CD4-positive, alpha-beta T cell treated with Interleukin-6 for 4 hours (primary cell): ENCODE results near the gene TYW1B.
"Not testable (repeated sequence)": the region's sequence is repeated elsewhere in the genome, so short reads cannot be mapped to it uniquely, and the experiment has no call there.

Experiments used
- DNase-seq: peaks from one replicate; pipeline ENCODE4 v3.0.0-alpha.2; 2020; ENCODE audit warnings: mixed read lengths

Gene TYW1B

DNA sequence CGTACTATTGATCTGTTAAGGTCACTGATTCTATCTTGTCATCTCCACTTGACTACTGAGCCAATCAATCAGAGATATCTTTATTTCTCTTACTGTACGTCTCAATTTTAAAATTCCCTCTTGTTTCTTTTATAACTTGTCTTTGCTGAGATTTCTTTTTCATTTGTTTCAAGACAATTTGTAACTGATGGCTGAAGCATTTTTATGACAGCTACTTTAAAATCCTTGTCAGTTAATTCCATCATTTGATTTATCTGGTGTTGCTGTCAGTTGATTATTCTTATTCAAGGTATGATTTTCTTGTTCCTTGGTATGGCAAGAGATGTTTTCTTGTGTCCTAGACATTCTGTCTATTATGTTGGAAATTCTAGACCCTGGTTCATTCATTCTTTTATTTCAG lies 76.6 kb downstream of the TYW1B start:
- no peak for DNase-seq

DNA sequence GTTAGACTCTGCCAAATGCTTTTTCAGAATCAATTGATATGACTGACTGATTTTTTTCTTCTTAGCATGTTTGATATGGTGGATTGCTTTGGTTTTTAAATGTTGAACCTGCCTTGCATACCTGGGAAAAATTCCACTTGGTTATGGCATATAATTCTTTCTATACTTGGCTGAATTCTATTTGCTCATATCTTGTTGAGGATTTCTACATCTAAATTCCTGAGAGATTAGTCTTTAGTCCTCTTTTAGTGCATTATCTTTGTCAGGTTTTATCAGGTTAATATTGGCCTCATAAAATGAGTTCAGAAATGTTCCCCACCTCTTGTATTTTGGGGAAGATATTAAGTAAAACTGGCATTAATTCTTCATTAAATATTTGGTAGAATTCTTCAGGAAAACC lies 79.4 kb downstream of the TYW1B start:
- DNase-seq, result not testable (repeated sequence)

DNA sequence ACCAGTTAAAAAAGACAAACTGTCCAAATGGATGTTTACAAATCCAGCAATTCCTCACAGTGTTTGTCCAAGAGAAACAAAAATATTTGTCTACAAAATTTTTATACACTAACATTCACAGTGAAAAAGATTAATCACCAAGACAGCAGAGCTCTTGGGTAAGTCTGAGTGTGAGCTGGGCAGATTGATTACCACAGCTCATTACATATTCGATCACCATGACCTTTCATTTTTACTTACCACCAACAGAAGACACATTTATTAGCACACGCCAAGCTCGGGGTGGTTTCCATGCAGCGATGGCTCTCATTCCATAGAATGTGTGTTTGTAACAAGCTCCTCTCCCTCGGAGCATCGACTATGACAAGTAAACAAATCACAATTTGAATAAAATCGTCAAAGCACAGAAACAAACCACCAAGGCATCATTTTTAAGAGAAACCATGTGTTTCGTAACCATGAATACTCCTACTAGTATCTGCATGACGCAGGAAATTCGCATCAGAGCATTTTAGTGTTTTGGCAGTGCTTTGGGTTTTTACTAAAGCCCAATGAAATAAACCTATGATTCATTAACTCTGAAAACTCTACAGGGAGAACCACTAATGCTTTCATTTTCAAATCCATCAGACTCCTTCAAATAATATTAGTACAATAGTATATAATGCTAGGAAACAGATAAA lies 83.6 kb downstream of the TYW1B start:
- DNase-seq, result not testable (repeated sequence)

DNA sequence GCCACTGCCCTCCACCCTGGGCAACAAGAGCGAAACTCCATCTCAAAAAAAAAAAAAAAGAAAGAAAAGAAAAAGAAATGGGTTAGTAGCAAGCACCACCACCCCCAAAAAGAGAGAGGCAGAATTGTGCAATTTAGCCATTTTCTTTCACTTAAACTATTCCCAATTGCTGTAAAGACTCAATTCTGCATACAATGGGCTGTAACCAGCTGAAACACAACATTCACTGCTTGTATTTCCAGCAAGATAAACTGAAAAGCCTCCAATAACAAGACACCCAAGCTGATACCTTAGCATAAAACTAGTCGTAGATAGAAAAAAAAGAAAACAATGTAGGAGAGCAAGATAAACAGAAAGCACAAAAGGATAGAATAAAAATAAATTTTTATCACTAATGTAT lies 84.2 kb downstream of the TYW1B start:
- DNase-seq, result not testable (repeated sequence)

DNA sequence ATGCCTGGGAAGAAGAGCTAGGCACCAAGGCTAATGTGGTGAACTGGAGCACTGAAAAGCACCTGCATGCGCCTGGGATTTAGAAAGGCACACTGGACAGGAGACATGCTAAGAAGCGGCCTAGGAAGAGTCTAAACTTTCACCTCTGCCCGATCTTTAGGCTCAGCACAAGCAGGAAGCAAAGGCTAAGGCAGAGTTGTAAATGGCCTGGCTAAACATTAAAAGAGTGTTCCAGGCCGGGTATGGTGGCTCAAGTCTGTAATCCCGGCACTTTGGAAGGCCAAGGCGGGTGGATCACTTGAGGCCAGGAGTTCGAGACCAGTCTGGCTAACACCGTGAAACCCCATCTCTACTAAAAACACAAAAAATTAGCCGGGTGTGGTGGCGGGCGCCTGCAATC lies 88.3 kb downstream of the TYW1B start:
- not testable (repeated sequence) for DNase-seq

DNA sequence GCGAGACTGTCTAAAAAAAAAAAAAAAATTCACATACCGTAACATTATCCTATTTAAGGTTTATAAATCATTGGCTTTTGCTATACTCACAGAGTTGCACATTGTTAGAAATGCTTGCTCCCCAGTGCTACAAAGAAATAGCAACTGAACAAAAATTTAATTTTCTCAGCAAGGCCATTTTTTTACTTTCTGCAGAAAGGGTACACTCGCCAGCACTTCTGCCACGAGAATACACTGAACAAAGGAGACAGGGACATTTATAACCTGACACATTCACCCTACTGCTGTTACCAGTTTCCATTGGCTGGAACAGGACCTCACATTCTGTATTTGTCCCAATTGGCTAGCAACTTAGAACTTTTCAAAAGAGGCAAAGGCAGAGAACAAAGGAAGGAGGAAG lies 92.1 kb downstream of the TYW1B start:
- not testable (repeated sequence) for DNase-seq

DNA sequence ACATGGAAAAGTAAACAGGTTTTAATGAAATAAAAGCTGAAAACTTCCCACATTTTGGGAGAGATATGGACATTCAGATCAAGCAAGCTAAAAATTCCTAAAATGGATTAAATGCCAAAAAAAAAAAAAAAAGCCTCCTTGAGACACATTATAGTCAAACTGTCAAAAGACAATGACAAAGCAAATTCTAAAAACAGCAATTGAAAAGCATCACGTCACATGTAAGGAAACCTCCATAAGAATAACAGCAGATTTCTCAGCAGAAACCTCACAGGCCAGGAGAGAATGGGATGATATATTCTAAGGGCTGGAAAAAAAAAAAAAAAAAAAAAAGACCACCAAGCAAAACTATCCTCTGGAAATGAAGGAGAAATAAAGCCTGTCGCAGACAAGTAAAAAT lies 97.2 kb downstream of the TYW1B start:
- DNase-seq, result not testable (repeated sequence)

DNA sequence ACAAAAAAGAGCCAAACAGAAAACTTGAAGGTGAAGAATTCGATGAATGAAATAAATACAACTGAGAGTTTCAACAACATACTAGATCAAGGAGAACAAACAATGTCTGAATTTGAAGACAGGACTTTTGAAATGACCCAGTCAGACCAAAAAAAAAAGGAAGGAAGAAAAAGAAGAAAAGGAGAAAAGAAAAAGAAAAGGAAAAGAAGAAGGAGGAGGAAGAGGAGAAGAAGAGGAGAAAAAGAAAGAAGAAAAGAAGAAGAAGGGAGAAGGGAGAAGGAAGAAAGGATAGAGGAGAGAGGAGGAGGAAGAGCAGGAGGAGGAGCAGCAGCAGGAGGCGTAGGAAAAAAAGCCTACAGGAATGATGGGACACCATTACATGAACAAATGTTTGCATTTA lies 97.6 kb downstream of the TYW1B start:
- DNase-seq, result not testable (repeated sequence)

DNA sequence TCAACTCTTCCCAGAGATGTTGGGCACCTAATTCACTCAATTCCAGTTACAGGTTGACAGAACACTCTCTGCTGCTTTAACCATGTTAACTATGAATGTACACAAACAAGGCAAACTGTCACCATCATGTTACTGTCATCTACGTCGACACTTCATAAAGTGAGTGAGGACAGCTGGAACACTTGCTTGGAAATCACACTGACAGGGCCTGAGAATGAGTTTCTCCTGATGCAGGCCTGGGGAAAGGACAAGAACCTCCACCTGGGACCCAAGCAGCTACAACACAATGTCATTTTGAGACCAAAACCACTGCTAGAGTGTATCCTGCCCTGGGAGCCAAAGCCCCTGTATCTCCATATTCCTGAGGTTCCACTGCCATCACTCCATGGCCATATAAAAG lies 98.9 kb downstream of the TYW1B start:
- not testable (repeated sequence) for DNase-seq

DNA sequence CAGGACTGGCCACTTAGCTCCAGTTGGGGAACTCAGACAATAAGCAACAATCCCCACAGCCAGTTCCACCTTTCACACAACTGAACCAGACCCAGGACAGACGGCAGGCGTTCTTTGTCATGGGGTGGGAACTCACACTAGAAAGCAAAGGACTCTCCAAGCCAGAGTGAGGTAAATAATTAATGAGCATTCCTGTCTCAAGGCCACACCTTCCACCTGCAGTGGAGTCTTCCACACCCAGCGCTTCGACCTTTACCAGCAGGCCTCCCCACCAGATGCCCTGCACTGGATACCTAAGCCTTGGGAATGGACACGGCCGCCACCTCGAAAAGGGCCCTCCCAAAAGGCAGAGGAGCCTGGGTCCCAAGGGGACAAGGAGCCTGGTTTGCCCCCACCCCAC lies 105.3 kb downstream of the TYW1B start:
- DNase-seq, result not testable (repeated sequence)

DNA sequence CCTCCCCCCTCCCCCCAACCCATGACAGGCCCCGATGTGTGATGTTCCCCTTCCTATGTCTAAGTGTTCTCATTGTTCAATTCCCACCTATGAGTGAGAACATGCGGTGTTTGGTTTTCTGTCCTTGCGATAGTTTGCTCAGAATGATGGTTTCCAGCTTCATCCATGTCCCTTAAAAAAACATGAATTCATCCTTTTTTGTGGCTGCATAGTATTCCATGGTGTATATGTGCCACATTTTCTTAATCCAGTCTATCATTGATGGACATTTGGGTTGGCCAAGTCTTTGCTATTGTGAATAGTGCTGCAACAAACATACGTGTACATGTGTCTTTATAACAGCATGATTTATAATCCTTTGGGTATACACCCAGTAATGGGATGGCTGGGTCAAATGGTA lies 107.1 kb downstream of the TYW1B start:
- not testable (repeated sequence) for DNase-seq

DNA sequence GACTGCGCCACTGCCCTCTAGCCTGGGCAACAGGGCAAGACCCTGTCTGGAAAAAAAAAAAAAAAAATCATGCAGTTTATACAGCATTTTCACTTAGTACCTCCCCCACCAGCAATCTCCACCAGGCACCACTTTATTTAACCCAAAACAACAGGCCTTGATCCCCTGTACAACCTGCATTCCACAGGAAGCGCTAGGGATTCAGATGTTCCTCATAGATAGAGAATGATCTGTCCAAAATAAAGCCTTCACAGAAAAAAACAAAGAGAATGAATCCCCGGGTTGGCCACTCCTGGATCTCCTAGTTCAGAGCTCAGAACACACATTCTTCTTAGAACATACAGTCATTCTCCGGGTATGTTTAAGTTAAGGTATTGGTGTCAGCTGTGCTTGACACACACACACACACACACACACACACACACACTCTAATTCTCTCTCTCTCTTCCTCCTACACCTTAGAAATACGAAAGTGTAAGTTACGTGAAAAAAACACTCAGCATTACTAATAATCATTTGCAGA lies 110.7 kb downstream of the TYW1B start:
- not testable (repeated sequence) for DNase-seq

DNA sequence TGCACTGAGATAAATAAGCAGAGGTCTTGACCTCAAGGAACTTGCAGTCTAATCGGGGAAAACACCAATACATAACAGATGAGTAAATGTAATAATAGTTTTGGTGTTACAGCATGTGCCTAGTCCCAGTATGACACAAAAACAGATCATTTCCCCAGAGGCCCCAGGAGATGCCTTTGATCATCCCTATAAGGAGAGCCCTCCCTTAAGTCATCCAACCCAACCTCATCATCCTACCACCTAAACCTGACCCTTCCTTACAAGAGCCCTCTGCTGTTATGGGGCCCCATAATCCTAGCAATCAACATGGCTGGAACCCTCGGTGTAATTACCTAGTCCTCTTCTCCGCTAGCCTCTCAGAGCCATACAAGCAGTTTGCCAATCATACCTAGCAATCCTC lies 116.1 kb downstream of the TYW1B start:
- DNase-seq, result not testable (repeated sequence)

DNA sequence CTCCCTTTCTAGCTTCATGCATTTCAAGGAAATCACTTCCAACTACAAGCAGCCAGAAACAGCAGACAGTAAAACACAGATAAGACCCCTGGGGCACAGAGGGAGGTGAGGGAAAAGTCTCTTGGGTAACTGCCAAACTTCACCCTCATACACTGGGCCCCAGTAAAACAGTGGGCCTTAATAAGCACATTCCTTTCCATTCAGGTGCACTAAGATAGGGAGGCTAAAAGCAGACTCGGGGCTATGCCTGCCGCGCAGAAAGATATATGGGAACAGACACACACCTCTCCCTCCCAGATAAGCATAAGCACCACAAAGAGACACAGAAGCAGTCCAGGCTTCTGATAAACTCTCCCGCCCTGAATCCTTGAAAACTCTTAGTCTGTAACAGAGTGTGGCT lies 117.0 kb downstream of the TYW1B start:
- no peak for DNase-seq

DNA sequence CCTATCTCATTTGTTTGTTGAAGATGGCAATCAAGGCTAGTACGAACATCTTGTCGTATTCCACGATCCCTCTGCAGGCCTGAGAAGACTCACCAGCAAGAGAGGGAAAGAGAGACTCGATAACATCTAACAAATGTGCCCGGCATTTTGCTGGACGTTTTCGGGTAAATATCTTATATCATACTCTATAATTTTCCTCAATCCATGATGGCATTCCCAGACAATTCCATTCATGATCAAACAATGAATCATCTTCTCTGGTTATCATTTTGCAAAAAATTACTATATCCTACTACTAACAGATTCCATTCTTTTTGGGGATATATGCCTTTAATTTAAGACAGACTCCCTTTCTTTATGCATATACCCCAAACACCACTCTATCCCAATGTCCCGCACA lies 118.1 kb downstream of the TYW1B start:
- DNase-seq, result no peak

DNA sequence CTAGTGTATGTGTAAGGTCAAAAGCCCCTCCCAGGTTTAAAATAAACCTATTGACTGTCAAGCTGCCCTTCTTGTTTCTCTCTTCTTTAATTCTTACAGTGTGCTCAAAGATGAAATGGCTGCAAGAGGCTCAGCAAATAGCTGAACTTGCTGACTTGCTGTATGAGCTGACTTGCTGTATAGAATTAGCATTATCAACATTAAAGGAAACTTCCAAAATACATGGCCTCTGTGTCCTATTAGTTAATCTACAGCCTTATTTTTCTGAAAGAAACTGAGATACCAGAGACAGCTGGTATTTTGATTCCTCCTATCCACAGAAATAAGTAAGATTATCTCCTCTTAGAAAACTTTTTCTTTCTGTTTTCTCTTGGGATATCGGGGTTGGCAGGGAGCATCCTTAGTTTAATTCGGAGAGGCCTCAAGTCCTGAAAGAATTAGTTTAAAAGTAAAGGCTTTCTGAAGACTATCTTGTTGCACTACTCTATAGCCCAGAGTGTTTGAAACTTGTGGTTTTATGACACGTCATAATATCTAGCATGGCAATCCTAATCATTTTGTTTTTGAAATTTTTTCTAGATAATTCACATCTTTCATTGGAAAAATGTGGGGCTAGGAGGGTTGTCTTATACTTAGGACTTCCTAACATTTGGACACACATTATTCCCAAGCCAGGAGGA lies 119.5 kb downstream of the TYW1B start:
- not testable (repeated sequence) for DNase-seq

DNA sequence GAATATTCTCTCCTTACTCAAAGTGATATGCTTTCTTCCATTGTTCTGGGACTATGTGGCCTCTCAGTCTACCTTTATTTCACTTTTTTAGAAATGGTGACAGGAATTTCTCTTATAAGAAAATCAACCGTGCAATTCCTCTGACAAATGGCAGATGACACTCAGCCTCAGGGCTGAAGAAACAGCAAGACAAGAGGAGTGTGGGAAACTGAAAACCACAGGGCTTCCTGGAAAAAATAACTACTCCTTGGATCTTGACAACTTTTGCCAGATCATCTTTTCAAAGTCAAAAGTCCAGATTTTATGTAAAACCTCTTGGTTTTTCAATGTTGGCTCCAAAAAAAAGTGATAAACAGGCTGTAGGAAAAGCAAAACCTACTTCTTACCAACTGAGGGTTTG lies 121.5 kb downstream of the TYW1B start:
- DNase-seq, result no peak

DNA sequence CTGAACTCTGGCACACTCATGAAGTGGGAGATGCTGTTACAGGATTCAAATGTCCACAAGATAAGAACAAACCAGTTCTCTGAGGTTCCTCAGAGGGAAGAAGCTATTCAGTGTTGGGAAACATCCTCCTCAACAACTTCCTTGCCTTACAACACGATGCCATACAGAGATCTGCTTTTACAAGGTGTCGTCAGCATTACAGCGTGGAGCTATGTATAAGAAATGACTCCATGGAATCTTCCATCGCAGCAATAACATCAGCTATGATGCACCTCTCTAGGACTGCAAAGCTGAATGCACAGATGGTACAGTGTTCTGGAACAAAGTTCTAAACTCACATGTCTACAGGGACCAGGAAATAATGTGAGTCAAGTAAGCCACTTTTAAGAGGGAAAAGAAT lies 122.3 kb downstream of the TYW1B start:
- not testable (repeated sequence) for DNase-seq

DNA sequence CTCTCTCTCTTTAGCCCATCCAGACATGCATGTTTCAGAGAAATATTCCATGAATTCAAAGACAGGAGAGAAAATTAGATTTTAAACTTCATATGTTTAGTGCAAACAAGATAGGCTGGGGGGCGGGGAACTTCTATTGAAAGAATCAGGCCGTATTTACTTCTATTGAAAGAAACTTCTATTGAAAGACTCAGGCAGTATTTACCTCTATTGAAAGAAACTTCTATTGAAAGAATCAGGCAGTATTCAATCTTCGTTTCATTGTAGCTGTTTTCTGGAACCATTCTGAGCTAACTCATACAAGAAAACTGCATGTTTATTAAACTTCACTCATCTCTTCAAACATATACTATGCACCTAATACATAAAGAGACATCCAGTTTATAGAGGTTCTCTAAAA lies 123.1 kb downstream of the TYW1B start:
- no peak for DNase-seq

DNA sequence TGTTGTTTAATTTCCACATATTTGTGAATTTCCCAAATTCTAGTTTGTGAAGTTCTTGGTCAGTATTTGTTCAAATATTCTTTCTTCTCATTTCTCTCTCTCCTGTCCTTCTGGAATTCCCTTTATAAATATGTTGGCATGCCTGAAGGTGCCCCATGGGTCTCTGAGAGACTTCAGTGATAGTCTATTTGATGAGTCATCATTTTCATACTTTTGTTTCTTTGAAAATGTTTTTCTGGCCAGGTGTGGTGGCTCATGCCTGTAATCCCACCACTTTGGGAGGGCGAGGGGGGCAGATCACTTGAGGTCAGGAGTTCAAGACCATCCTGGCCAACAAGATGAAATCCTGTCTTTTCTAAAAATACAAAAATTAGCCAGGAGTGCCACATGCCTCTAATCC lies 127.5 kb downstream of the TYW1B start:
- DNase-seq, result not testable (repeated sequence)

DNA sequence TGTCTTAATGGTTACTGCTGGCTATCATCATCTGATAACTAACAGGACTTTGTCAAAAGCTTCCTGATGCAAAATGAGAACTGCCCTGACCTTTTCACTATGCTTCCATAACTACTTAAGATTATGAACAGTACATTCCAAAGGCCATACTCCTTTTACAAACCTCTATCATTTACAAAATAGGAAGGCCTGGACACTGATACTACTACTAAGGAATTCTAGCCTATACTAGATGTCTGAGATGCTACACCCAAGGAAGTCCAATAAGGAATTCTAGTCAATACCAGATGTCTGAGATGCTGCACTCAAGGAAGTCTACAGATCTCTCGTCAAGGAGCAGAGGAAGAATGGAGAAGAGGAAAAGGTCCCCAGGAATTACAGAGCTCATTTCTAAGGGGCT lies 130.9 kb downstream of the TYW1B start:
- DNase-seq, result not testable (repeated sequence)

DNA sequence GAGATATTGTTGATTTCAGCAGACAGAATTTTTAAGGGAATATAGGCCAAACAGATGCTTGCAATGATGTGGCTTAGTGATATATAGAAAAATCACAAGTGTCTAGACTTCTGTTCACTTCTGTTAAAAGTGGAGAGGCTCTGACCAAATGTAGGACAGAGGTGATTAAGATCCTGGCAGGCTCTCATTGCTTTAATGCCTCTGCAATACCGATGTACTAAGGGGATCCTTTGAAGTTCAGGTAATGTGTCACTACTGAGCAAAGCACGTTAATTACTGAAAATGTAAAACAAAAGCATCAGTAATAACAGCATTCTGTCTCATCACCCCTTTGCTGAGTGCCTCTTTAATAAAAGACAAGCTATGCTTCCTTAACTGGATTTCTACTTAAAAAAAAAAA lies 131.4 kb downstream of the TYW1B start:
- not testable (repeated sequence) for DNase-seq

DNA sequence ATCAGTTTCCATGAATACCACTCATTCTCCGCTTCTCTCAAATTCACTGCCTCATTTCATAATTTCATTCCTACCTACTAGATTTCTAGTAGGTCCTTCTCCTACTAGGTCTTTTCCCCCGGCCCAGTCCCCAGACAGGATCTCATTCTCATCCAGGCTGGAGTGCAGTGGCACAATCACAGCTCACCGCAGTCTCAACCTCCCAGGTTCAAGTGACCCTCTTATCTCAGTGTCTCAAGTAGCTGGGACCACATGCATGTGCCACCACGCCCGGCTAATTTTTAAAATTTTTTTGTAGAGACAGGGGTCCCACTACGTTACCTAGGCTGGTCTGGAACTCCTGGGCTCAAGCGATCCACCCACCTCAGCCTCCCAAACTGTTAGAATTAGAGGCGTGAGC lies 132.5 kb downstream of the TYW1B start:
- DNase-seq, result not testable (repeated sequence)

DNA sequence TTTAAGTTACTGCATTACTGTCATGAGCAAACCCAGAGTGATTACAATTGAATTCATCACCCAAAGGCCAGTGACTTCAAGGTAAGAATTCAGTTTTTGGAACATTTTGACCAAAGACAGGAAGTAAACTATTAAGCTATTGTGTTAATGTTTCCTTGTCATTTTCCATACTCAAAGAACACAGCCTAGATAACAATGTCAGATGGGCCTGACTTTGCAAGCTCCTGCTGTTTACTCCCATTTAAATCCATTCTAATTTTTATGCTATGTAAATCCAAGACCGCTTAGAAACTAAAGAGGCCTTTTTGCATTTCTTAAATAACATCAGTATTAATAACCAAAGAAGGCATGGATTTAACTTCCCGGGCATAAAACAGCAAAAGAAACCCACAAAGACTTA lies 136.6 kb downstream of the TYW1B start:
- not testable (repeated sequence) for DNase-seq
